Raji (cell line): ENCODE data around the gene KBTBD4.

Source experiments
- POLR2A ChIP-seq: IDR thresholded peaks from 2 replicates; pipeline ENCODE4 v1.6.1; 2011; ENCODE audit warnings: low read depth, low read length, control low read depth; ENCODE audit not compliant: insufficient read depth

KBTBD4 gene

DNA sequence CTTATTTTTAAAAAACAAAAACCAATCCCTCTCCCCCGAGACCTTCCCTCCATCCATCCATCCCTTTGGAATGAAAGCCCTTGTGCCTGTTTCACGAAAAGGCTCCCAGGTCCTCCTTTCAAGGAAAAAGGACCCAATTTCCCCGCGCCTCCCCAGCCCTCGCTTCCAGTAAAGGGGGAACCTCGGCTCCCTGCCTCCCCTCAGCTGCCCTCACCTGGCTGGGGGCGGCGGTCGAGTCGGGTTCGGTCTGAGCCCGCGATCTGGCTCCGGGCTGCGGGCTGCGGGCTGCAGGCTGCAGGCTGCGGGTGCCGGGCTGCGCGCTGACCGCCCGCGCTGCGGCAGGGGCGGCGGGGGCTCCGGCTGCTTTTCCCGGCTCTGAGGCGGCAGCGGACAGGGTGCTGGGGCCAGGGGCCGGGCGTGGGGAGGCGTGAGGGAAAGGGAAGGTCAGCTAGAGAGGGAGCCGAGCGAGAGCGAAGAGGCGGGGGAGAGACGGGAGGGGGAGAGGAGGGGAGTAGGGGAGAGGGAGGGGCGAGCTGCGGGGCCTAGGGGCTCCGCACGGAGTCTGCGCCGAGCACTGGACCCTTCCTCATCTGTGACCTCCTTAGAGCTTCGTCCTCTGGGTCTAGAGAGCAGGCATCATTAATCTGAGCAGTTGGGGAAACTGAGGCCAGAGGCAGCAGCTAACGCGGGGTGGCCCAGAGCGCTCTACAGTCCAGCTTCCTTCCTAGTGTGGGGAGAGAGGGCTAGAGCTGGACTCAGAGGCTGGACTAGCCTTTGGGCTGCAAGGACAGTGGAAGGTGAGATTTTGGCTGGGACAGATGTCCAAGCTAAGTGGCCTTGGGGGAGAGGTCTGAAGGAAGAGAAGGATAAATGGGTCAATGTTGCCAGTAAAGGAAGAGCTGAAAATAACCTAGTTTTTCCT is 15.4 kb upstream of the KBTBD4 start, which contains the start of gene C1QTNF4:
Gene C1QTNF4 (minus strand): TSS at position 478 of the 922 bp plus-strand sequence. CDS start 3,601 bp downstream, outside the sequence.
- no peak for TF ChIP-seq POLR2A

- no peak for TF ChIP-seq POLR2A
These were observed 14.7 kb upstream of the KBTBD4 start for GRCh38 chr11:47593492-47593933.

DNA sequence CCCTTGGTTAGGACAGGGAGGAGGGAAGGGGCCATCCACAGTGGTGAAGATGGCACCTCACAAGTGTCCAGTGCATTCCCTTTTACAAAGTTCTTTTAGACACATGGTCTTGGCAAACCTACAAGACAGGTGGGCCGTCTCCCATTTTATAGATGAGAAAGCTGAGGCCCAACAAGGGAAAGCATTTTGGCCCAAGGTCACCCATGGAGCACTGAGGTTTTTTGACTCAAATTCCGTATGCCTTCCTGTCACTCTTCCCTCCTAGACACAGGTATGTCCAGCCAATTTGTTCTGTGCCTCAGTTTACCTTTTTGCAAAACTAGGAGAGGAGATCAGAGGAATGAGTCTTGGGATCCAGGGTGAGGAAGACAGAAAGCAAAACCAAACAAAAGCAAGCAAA is 14.2 kb upstream of the KBTBD4 start:
- no peak for TF ChIP-seq POLR2A

GRCh38 chr11:47592251-47592650 is 13.5 kb upstream of the KBTBD4 start:
- TF ChIP-seq POLR2A: no peak

DNA sequence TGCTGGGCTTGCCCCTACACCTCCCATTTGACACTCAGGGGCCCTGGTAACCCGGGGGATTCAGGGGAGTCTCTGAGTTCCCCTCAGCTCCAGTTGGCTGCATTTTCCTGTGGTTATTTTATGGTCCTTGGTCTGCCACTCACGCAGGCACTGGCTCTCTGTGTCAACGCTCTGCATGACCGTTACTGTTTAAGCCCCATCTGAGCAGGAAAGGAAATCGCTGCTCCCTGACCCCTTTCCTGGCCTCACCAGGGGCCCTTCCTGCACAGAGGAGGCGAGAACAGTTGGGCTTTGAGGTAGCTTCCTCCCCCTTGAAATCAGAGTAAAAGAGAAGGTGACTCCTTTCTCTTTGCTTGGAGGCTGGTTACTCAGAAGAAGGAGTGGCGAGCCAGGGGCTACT is 13.0 kb upstream of the KBTBD4 start:
- TF ChIP-seq POLR2A: no peak

DNA sequence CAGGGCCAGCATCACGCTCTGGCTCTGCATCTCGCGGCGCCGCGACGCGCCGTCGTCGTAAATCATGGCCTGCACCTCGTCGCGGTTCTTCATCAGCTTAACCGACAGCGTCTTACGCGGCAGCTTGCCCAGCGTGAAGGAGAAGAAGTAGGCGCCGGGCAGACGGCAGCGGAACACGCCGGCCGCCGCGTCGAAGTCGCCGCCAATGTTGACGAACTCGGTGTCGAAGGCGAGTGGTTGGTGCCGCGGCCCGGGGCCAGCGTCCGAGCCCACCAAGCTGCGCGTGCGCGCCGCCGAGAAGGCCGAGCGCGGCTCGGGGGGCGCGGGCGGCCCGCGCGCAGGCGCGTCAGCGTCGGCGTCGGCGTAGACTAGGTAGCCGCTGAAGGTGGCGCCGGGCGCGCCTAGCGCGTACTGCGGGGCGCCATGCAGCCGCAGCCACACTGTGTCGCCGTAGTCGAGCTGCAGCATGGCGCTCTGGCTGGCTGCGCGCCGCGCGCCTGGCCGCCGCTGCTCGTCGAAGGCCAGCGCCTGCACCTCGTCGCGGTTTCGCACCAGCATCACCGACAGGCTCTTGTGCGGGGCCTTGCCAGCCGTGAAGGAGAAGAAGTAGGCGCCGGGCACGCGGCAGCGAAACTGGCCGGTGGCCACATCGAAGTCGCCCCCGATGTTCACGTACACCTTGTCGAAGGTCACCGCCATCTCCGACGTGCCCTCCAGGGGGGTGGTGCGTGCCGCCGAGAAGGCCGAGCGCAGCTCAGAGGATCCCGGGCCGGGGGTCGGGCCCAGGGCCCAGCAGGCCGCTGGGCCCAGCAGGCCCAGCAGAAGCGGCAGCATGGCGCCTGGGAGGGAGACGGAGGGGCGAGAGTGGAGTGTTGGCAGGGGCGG is 11.4 kb upstream of the KBTBD4 start:
- TF ChIP-seq POLR2A: no peak

- TF ChIP-seq POLR2A: no peak
These were observed 10.8 kb upstream of the KBTBD4 start for GRCh38 chr11:47589584-47589976.

GRCh38 chr11:47589118-47589517 is 10.3 kb upstream of the KBTBD4 start:
- no peak for TF ChIP-seq POLR2A

GRCh38 chr11:47587723-47588326 is 9.1 kb upstream of the KBTBD4 start:
- TF ChIP-seq POLR2A: no peak

DNA sequence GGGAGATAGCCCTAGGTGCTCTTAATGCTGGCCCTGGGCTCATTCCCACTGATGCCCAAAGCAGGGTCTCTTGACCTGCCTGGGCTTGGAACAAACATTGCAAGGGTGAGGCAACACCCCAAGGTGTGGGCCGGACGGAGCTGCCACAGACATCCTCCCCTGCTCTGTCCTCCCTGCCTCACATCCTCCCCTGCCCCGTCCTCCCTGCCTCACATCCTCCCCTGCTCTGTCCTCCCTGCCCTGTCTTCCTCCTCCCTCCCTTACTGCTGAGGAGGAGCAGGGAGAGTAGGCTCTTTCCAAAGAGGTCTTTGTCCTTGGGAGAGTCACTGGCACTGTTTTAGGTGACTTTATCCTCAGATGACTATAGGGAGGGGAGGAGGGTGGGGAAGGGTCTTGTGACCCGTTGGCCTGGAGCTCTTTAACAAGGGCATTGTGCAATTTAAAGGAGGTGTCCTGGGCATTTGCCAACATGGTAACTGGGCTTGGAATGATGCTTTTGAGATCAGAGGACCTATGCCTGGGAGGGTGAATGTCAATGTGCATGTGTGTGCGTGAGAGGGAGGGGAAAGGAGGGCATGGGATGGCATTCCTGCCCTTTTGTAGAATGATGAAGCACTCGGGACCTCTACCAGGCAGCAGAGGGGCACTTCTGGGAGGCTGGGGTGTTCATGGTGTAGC is 8.4 kb upstream of the KBTBD4 start:
- no peak for TF ChIP-seq POLR2A

DNA sequence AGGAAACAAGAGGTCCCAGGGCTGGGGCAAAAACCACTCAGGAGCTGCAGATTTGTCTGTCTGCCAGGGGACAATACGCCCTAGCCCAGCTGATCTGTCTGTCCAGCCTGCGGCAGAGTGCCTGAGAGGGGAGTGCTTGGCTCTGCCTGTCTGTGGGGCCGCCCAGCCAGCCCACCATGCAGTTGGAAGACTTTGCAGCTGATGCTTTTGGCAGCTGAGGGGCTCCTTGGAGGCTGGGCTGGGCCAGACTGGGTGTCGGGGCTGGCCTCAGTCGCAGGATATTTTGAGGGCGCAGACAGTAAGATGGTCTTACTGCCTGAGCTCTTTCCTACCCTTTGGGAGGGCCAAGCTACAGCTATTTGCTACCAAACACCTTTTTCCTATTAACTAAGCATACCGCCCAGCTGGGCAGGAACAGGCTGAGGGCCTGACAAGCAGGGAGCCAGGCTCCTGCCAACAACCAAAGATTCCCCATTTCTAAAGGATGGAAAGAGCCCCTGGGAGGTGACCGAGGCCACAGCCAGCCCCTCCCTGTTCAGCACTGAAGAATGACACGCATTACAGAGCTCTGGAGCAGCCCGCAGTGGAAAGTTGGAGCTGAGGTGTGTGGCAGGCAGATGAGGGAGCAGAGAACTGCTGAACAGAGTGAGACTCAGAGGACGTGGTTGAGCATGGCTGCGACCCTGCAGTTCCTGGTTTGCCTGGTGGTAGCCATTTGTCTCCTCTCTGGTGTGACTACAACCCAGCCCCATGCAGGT is 7.5 kb upstream of the KBTBD4 start, which contains the start of gene FAM180B:
Gene FAM180B (plus strand): TSS at position 581 of the 758 bp plus-strand sequence. CDS start 91 bp downstream, at position 672.
- no peak for TF ChIP-seq POLR2A

- no peak for TF ChIP-seq POLR2A
These were observed 5.1 kb upstream of the KBTBD4 start for GRCh38 chr11:47583844-47584243.

- TF ChIP-seq POLR2A: no peak
These were observed 1.2 kb downstream of the KBTBD4 start for GRCh38 chr11:47577460-47578041.
